K562 (cell line): ENCODE measurements around the gene CYB5B. TPM values are rescaled to one million over a fixed set of nuclear protein-coding genes. Genes with fewer than 3 reads are reported as not detected.
A peak's percentile ranks its signal among the peaks of the same experiment; 100 is the strongest.

ENCODE experiments used
- ATAC-seq: fragments of 200-7000 bp; cut with Tn5 transposase; 3 replicates; pipeline ENCODE4 v1.9.1; 2020; ENCODE audit warnings: moderate library complexity
- BruUV-seq: library from RNA; stranded (reverse); fragments of 400-500 nt; replicated peaks from 2 replicates; lab custom pipeline; 2021; lab: Mats Ljungman, UMichigan
- CTCF ChIA-PET: fragments of 300-600 bp; formaldehyde crosslinking; extraction: SDS; loops from one replicate; lab custom pipeline; 2021; ENCODE audit warnings: low intra/inter-chr PET ratio; lab: Yijun Ruan, JAX
- POLR2A ChIA-PET: fragments of 300-600, 350-650 bp; sonication (Branson Sonifier 250); formaldehyde crosslinking; extraction: SDS; loops from one replicate; lab custom pipeline; 2021; ENCODE audit warnings: antibody characterized with exemption, inconsistent platforms; lab: Yijun Ruan, JAX
- DNase-seq, 4 experiments: peaks; one replicate each; pipeline versions ENCODE4 v3.0.0 to v3.0.0-alpha.2; 2011 to 2018; ENCODE audit warnings: low spot score in 3 of 4, mixed read lengths in 3 of 4; ENCODE audit errors: extremely low read depth in 1 of 4
- FAIRE-seq: peaks from 2 replicates; lab custom pipeline; 2011; peaks lifted over from hg19 to GRCh38; lab: Jason Lieb, UNC
- H2AFZ ChIP-seq: 2 replicates; pipeline ENCODE4 v1.6.0; 2011; ENCODE audit warnings: low read depth, low read length, control low read depth, inconsistent platforms
- H3K27ac ChIP-seq: fragments of 200-600 bp; 3 replicates; pipeline ENCODE4 v1.8.0; 2011; ENCODE audit warnings: low read depth, mild to moderate bottlenecking, control low read depth, inconsistent platforms, low read length, moderate library complexity, mixed read lengths; ENCODE audit errors: extremely low read depth
- H3K27me3 ChIP-seq, 2 experiments: fragments of 300-600 bp in 1 of 2; 2 replicates in 1 of 2; 3 replicates in 1 of 2; pipeline versions ENCODE4 v1.6.0 to v1.8.0; 2011; ENCODE audit warnings: inconsistent platforms in 2 of 2, low read length in 2 of 2, mild to moderate bottlenecking in 1 of 2, mixed read lengths in 1 of 2, moderate library complexity in 1 of 2; ENCODE audit not compliant: control insufficient read depth in 2 of 2, insufficient read depth in 2 of 2
- H3K36me3 ChIP-seq: fragments of 300-600 bp; 3 replicates; pipeline ENCODE4 v1.8.0; 2011; ENCODE audit warnings: mild to moderate bottlenecking, low read length, inconsistent platforms; ENCODE audit not compliant: control insufficient read depth, insufficient read depth
- H3K4me1 ChIP-seq, 2 experiments: fragments of 200-600 bp in 1 of 2; replicated peaks in 1 of 2; 2 replicates in 1 of 2; 3 replicates in 1 of 2; pipeline versions ENCODE4 v1.5.1 to v1.8.0; 2011; ENCODE audit warnings: inconsistent platforms in 2 of 2, low read length in 2 of 2, mild to moderate bottlenecking in 1 of 2, mixed read lengths in 1 of 2, moderate library complexity in 1 of 2; ENCODE audit not compliant: control insufficient read depth in 2 of 2, insufficient read depth in 2 of 2
- H3K4me2 ChIP-seq: 2 replicates; pipeline ENCODE4 v1.6.1; 2011; ENCODE audit warnings: low read length, control low read depth, inconsistent platforms, mixed read lengths; ENCODE audit not compliant: insufficient read depth
- H3K4me3 ChIP-seq: fragments of 200-600 bp; sonication (generic), shearing (Covaris generic); 2 replicates; pipeline ENCODE4 v1.5.1; 2016; ENCODE audit warnings: control low read depth, inconsistent platforms
- H3K79me2 ChIP-seq: fragments of 200-600 bp; 3 replicates; pipeline ENCODE4 v1.8.0; 2011; ENCODE audit warnings: low read length, inconsistent platforms; ENCODE audit not compliant: control insufficient read depth, insufficient read depth
- H3K9ac ChIP-seq, 2 experiments: 2 replicates each; pipeline versions ENCODE4 v1.6.0 to v1.6.1; 2011; ENCODE audit warnings: low read depth in 2 of 2, low read length in 2 of 2, control low read depth in 1 of 2, inconsistent platforms in 1 of 2, mild to moderate bottlenecking in 1 of 2, mixed read lengths in 1 of 2; ENCODE audit not compliant: insufficient read depth in 1 of 2
- H3K9me1 ChIP-seq: one replicate; pipeline ENCODE4 v1.6.0; 2011; ENCODE audit warnings: inconsistent platforms, mild to moderate bottlenecking, low read length, moderate library complexity; ENCODE audit not compliant: control insufficient read depth, insufficient read depth
- H3K9me3 ChIP-seq: replicated peaks from 2 replicates; pipeline ENCODE4 v1.5.1; 2011; ENCODE audit warnings: low read depth, low read length, inconsistent platforms; ENCODE audit not compliant: control insufficient read depth, insufficient read depth
- H4K20me1 ChIP-seq: replicated peaks from 2 replicates; pipeline ENCODE4 v1.6.1; 2011; ENCODE audit warnings: low read length, inconsistent platforms, mixed read lengths; ENCODE audit not compliant: control insufficient read depth, insufficient read depth
- ESRRB ChIP-seq: fragments of 250-450 bp; sonication (Bioruptor Pico); IDR thresholded peaks from 2 replicates; pipeline ENCODE4 v1.5.0; 2020; ENCODE audit warnings: mild to moderate bottlenecking, moderate library complexity, borderline replicate concordance
- RBM25 ChIP-seq: fragments of 200-400 bp; formaldehyde crosslinking; IDR thresholded peaks from 2 replicates; pipeline ENCODE4 v1.6.1; 2018; ENCODE audit warnings: low read length, low read depth, moderate library complexity; ENCODE audit not compliant: severe bottlenecking
- RHOXF2B ChIP-seq: fragments of 250-450 bp; sonication (Bioruptor Pico); conservative IDR thresholded peaks from 2 replicates; pipeline ENCODE4 v1.5.1; 2021
- TCFL5 ChIP-seq: fragments of 250-450 bp; sonication (Bioruptor Pico); conservative IDR thresholded peaks from 2 replicates; pipeline ENCODE4 v1.6.1; 2021; ENCODE audit warnings: mild to moderate bottlenecking, moderate library complexity, matching md5 sums
- ZNF239 ChIP-seq: fragments of 250-450 bp; sonication (Bioruptor Pico); IDR thresholded peaks from 2 replicates; pipeline ENCODE4 v1.4.0; 2020; ENCODE audit warnings: mild to moderate bottlenecking
- WGBS: fragments of 100-300 bp; shearing (Covaris generic); methylation state at CpG from one replicate; pipeline ENCODE4 v1.1.6; 2016; ENCODE audit warnings: low coverage, mixed read lengths; ENCODE audit not compliant: insufficient coverage; ENCODE audit errors: missing lambda C conversion rate; 5-methylcytosine and 5-hydroxymethylcytosine counted together
- in situ Hi-C: fragments of 300-500 bp; cut with MboI; formaldehyde crosslinking; loops from 4 replicates; pipeline ENCODE4 v1.15.0; 2018; ENCODE audit warnings: inconsistent platforms, mixed read lengths
- intact Hi-C: fragments of 100-400 bp; cut with micrococcal nuclease; formaldehyde crosslinking; loops from 2 replicates; pipeline ENCODE4 v1.14.2; 2022
- polyA plus RNA-seq, 8 experiments: library from polyadenylated mRNA; depleted of rRNA in 4 of 8; stranded (reverse) in 5 of 8; unstranded in 3 of 8; fragments of >200 nt; fragmentation: Nextera tagmentation in 2 of 8; fragmentation: Illumina TruSeq in 1 of 8; extraction: Ambion mirVana in 2 of 8; extraction: Trizol in 1 of 8; gene quantifications; 2 replicates each; pipeline versions ENCODE4 v1.2.1 to v1.2.3, GENCODE V29; 2011 to 2014; ENCODE audit warnings: inconsistent platforms in 1 of 8, missing spikeins in 1 of 8
- total RNA-seq, 7 experiments: library from RNA; depleted of rRNA in 6 of 7; stranded (reverse); fragments of >200 nt in 6 of 7; fragmentation: Illumina TruSeq in 2 of 7; extraction: Trizol in 2 of 7; gene quantifications; 2 replicates each; pipeline versions ENCODE4 v1.2.1 to v1.2.3, GENCODE V29; 2011 to 2021; ENCODE audit warnings: low replicate concordance in 1 of 7
- TF ChIP-seq, protein P1 (sequence below), 3 experiments: IDR thresholded peaks in 2 of 3; conservative IDR thresholded peaks in 1 of 3; 2 replicates each; pipeline ENCODE4 v1.5.1; 2011 to 2012; ENCODE audit warnings: low read length in 3 of 3, mild to moderate bottlenecking in 3 of 3, control low read depth in 2 of 3, improper control_type of control experiment in 1 of 3, inconsistent platforms in 1 of 3, low read depth in 1 of 3, mixed read lengths in 1 of 3, moderate library complexity in 1 of 3; ENCODE audit not compliant: insufficient read depth in 2 of 3
- TF ChIP-seq, protein P2 (sequence below): fragments of 250-450 bp; sonication (Bioruptor Pico); IDR thresholded peaks from 2 replicates; pipeline ENCODE4 v1.5.0; 2020; ENCODE audit warnings: mild to moderate bottlenecking, borderline replicate concordance

CYB5B gene
- total and polyA plus RNA-seq, 9 of the 15 experiments (the other 6 are each of a cell fraction or from before 2014, with no cell fraction given), result 29.9 to 274 (median 136) TPM

GRCh38 chr16:69494991-69495392 lies 70.6 kb downstream of the CYB5B start (continued):
- TF ChIP-seq, protein P1, sequence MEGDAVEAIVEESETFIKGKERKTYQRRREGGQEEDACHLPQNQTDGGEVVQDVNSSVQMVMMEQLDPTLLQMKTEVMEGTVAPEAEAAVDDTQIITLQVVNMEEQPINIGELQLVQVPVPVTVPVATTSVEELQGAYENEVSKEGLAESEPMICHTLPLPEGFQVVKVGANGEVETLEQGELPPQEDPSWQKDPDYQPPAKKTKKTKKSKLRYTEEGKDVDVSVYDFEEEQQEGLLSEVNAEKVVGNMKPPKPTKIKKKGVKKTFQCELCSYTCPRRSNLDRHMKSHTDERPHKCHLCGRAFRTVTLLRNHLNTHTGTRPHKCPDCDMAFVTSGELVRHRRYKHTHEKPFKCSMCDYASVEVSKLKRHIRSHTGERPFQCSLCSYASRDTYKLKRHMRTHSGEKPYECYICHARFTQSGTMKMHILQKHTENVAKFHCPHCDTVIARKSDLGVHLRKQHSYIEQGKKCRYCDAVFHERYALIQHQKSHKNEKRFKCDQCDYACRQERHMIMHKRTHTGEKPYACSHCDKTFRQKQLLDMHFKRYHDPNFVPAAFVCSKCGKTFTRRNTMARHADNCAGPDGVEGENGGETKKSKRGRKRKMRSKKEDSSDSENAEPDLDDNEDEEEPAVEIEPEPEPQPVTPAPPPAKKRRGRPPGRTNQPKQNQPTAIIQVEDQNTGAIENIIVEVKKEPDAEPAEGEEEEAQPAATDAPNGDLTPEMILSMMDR (IDR thresholded peaks at IDR 0.05 in 2 of 3, conservative IDR thresholded peaks at IDR 0.05 in 1 of 3; ENCODE audit: insufficient read depth in 2 of 3, low read depth in 1 of 3, low read length in 3 of 3), result peak; percentile 66 to 80 (median 79)
- TF ChIP-seq, protein P2, sequence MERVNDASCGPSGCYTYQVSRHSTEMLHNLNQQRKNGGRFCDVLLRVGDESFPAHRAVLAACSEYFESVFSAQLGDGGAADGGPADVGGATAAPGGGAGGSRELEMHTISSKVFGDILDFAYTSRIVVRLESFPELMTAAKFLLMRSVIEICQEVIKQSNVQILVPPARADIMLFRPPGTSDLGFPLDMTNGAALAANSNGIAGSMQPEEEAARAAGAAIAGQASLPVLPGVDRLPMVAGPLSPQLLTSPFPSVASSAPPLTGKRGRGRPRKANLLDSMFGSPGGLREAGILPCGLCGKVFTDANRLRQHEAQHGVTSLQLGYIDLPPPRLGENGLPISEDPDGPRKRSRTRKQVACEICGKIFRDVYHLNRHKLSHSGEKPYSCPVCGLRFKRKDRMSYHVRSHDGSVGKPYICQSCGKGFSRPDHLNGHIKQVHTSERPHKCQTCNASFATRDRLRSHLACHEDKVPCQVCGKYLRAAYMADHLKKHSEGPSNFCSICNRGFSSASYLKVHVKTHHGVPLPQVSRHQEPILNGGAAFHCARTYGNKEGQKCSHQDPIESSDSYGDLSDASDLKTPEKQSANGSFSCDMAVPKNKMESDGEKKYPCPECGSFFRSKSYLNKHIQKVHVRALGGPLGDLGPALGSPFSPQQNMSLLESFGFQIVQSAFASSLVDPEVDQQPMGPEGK (CRISPR knock-in tag), result no peak
- TF ChIP-seq RBM25 (peak; percentile 84), RHOXF2B (no peak)

GRCh38 chr16:69495821-69496220 lies 71.4 kb downstream of the CYB5B start:
- Histone ChIP-seq H3K4me1 (peaks cover 0 to 4% of the 10 kb centered on the region in 2 experiments; a peak in 3 of 5 replicates), H4K20me1 (no peaks in the 10 kb centered on the region), H3K9ac (peak overlapping the region in 1 of 2 experiments; percentile 81; a peak in 1 of 4 replicates), H3K9me1 (no peaks in the 10 kb centered on the region), H3K4me2 (no peak overlapping the region), H3K36me3 (no peaks in the 10 kb centered on the region), H3K4me3 (no peak overlapping the region), H3K79me2 (no peaks in the 10 kb centered on the region), H3K27ac (no peak overlapping the region), H3K9me3 (no peaks in the 10 kb centered on the region), H3K27me3 (no peaks in the 10 kb centered on the region), H2AFZ (no peak overlapping the region)
- ChIA-PET CTCF (no interaction called here), POLR2A (interaction anchor here (0.6 to 1.0 kb wide), 4 partner anchors 8 to 311 kb away, joined by 3 to 4 read pairs (median 4); no protein-coding TSS in a partner anchor)
- DNase-seq (no peak), FAIRE-seq (no peak), ATAC-seq (peak; percentile 29; the same call in 1 of the 3 replicates)
- TF ChIP-seq TCFL5 (CRISPR knock-in tag) (no peak), ZNF239 (CRISPR knock-in tag) (no peak), ESRRB (no peak)
- BruUV-seq, result no TSS peak
- intact Hi-C loops (loop anchor here (1.0 to 10.0 kb wide), 2 partner anchors 48 to 209 kb away; no protein-coding TSS in a partner anchor), in situ Hi-C loops (no loop called here)
- 51% methylated on average over 9 of the region's 9 CpGs for WGBS
